GM21717 (cell line): Measurements from ENCODE around the gene ALDH7A1.

Source experiments
- ATAC-seq: cut with Tn5 transposase; IDR thresholded peaks from one replicate; pipeline ENCODE4 v1.9.1; 2021; ENCODE audit warnings: mild to moderate bottlenecking, moderate library complexity; ENCODE audit not compliant: unreplicated experiment

Gene ALDH7A1

DNA sequence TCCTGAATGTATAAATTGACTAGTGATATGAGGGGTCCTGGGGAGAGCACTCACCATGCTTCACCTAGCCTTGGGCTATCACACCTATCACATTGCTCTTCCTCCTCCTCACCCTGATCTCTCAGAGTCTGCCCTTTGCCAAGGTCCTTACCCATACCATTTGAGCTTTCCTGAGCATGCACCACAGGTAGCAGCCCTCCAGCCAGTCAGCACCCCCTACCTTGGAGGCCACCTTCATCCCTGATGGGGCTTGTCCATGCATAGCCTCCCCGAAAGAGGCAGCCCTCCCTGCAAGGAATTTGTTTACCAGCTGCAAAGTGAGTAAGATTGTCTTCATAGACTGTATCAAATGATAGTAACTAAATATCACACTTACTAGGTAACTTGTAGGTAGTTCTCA, 83.1 kb downstream of the ALDH7A1 start:
- no peak for ATAC-seq

GRCh38 chr5:126509339-126509738, 85.7 kb downstream of the ALDH7A1 start:
- ATAC-seq = no peak

DNA sequence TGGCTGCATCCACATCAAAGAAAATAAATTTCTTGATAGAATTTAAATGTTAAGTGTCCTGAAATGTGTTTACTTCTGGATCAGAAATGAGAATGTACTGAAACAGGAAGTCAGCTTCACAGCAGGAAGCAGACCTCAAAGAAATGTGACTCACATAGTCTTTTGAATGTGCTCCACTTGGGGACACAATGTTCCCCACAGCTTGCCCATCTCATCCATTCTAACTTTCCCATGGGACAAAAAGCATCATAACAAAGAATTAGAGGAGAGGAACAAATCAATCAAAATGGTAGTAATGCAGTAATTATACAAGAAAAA, 86.1 kb downstream of the ALDH7A1 start:
- ATAC-seq = no peak

DNA sequence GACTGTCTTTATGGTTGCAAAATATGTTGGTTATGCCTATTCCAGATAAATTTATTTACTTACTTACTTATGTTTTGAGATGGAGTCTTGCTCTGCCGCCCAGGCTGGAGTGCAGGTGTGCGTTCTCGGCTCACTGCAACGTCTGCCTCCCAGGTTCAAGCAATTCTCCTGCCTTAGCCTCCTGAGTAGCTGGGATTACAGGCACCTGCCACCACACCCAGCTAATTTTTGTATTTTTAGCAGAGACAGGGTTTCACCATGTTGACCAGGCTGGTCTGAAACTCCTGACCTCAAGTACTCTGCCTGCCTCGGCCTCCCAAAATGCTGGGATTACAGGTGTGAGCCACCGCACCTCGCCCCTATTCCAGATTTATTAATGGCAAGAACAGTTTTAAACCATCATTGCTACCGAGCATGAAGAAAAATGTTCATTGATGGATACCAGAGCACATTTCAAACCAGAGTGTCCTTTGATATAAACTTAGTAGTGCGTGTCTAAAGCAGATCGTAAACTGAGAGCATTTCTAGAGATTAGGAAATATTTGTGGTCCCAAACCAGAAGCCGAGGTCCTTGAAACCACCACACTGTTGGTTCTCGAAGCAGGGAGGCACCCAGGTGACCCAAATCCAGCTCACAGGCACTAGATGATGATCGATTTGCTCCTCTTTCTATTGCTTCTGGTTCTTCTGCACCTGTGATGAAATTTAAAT, 86.6 kb downstream of the ALDH7A1 start:
- no peak for ATAC-seq

- no peak for ATAC-seq
Observed at GRCh38 chr5:126506079-126506478, 88.9 kb downstream of the ALDH7A1 start.

DNA sequence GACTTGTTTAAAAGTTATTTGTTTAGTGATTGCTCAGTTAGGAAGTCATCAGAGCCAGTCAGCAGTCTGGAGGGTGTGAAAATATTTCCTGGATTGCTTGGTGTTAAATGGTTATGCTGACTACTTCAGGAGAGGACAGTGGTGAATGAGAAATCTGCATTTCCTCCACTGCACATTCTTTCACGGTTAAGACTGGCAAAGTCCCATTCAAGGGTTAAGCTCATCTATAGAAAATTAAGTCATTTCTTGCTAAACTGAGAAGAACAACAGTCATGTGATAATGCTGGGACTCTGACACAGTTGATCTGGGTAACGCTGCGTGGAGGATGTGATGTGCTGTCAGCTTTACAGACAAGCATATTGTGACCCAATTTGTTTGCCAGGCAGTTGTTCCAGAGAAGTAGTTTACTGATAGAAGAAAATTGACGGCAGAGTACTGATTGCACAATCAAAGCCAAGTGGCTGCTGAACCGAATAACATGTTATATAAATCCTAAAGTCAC, 91.4 kb downstream of the ALDH7A1 start:
- no peak for ATAC-seq

- ATAC-seq = no peak
Observed at GRCh38 chr5:126501448-126501847, 93.6 kb downstream of the ALDH7A1 start.

DNA sequence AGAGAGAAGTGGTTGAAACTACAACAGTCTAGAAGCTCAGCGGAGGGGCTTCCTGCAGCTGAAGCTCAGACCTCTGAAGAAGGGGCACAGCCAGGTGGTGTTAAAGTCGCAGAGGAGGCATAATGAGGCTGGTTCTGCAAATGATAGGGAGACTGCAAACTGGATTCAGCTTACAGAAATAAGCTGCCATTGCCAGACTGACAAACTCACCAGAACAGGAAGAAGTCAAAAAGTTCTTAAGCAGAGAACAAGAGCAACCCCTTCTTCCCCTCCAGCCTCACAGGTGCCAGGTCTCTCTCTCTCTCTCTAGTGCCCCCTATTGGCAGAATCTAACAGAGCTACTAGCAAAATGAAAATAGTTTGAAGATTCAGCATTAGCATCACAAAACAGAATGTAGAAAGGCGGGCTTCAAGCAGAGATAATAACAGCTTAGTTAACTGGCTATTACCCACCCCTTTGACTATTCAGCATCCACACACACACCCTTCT, 95.1 kb downstream of the ALDH7A1 start:
- ATAC-seq = peak; percentile 69

DNA sequence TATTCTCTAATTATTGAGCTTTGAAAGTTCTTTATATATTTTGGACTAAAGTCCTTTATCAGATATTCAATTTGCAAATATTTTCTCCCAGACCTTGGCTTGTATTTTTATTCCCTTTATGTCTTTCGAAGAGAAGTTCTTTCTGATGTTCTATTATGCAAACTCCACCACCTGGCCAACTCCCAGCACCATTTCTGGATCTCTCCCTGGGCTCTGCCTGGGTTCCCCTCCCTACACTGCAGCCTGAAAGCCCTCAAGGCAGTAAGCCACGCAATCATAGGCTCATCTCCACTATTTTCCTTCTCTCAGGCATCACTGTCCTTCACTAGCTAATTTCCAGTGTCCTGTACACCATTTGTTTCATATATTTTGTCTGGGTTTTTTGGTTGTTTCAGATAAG, 95.7 kb downstream of the ALDH7A1 start:
- no peak for ATAC-seq

DNA sequence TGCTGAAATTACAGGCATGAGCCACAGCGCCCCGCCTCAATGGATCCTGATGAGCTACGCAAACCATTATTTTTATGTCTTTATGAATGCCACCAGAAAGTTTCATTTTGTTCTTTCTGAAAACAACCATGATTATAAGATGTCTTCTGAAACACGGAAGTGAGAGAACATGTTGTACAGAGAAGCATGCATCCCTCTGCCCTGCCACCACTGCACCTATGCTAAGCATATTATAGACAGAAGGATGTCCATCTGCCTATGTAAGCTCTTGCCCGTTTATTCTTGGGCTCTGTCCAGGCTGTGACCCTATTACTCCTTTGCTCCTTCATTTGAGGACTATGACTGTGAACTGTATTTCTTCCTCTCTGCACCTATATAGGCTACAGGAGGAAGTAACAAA, 97.5 kb downstream of the ALDH7A1 start:
- ATAC-seq = no peak

GRCh38 chr5:126494393-126494792, 100.6 kb downstream of the ALDH7A1 start:
- ATAC-seq = no peak

GRCh38 chr5:126492939-126493338, 102.1 kb downstream of the ALDH7A1 start:
- ATAC-seq = no peak

GRCh38 chr5:126490167-126490940, 104.7 kb downstream of the ALDH7A1 start:
- no peak for ATAC-seq

- no peak for ATAC-seq
Observed at GRCh38 chr5:126488443-126489065, 106.5 kb downstream of the ALDH7A1 start.

DNA sequence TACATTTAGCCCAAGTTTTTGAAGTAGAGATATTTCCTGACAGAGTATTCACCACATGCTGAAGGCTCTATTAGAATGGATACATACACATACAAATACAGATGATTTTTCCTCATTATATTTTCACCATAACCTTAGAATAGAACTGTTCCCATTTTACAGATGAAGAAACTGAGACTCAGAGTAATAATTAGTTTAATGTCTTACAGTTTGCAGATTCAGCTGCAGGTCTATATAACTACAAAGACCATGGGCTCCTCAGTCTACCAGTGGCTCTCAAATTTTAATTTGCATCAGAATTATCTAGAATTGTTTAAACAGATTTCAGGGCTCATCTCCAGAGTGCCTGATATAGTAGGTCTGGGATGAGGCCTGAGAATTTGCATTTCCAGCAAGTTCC, 107.4 kb downstream of the ALDH7A1 start:
- no peak for ATAC-seq

DNA sequence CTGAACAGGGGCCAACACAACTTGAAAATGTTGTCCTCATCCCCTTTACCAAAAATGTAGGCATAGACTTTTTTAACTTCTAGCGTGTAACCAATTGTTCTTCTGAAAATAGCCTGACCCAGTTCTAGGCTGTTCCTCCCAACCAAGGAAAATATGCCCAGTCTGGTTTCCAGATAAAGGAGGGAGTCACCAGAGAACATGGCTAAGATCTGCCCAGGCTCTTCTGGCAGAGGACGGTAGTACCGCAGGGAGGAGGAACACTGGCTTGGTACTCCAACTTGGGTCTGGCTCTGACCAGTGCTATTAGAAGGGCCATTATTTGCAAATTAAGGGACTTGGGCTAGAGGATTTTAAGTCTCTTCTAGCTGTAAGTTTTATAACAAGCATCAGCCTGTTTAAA, 108.7 kb downstream of the ALDH7A1 start:
- no peak for ATAC-seq

- ATAC-seq = no peak
Observed at GRCh38 chr5:126484253-126484652, 110.8 kb downstream of the ALDH7A1 start.

DNA sequence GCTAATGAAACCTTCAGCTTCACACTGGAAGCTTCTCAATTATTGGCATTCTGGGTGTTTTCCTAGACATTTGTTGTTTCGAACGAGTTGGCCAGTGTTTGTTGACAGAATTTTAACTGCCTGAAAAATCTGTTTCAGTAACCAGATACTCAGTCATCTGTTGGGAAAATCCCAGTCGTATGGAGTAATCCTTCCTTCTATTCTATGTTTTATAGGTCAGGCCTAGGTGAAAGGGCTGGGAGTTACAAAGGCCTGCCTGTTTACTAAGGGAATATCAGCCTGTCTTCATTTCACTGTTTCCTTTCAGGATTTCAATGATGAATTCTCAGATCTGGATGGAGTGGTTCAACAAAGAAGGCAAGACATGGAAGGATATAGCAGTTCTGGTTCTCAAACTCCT, 111.9 kb downstream of the ALDH7A1 start:
- no peak for ATAC-seq

DNA sequence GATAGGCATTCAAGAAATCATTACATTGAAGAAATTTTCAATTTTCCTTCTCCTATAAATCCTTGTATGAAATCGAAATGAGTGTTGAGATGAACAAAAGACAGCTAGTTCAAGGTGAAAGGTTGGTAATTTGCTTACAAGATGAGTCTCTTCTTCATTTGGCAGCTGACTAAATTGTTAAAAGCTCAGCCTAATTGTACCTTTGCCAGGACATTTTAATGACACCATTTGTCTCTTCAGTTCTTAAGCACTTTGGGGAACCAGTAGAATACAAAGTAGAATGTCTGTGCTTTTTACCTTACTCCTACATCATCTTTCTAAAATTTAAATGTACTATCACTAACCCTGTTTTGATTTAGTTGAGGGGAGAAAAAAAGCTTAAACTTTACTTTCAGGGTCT, 112.4 kb downstream of the ALDH7A1 start:
- no peak for ATAC-seq

DNA sequence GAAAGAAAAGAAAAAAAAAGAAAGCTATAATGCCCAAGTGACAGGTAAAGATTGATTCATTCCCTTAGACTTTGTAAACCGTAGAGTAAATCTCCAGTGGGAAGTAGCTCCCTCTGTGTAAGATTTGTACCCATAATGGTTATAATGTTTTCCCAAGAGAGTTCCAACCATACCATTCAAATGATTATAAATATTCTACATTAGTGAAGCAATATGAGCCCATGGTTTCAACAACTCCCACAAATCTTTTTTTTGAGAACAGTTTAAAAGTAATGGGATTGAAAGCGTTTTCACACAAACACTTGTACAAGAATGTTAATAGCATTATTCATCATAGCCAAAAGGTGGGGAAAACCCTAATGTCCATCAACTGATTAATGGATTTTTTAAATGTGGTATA, 113.8 kb downstream of the ALDH7A1 start:
- no peak for ATAC-seq
